ENCODE measurements around the gene VSIG8. TPM values are rescaled to one million over a fixed set of nuclear protein-coding genes. Genes with fewer than 3 reads are reported as not detected.

The VSIG8 gene
- total RNA-seq, 6 experiments from 2014 or later: not detected

DNA sequence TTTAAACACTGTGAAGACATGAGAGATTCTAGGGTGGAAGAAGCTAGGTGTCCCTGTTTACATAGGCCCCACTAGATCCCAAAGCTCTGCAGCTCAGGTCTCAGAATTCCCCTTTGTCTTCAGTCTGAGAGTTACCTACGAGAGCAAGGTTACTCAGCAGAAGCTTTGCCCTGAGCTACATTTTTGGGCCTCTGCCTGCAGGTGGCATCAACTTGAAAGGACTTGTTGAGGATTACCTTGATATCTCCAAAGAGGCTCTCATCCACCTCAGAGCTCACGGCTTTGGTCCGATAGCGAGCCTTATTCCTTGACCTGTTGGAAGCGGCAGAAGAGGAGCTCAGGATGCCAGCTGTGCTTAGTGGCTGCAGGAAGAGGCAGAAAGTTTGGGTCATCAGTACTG is 30.5 kb upstream of the VSIG8 start:
- H3K4me3 ChIP-seq: no peak overlapping the region
- H3K4me1 ChIP-seq: no peaks in the 10 kb centered on the region
- no peak overlapping the region for H3K27ac ChIP-seq
- DNase-seq (no peak), ATAC-seq (peak in 2 of 4 donors; percentile 7 to 28)
- 67% methylated on average over 5 of the region's 5 CpGs for WGBS (ENCODE audit: insufficient coverage, low coverage, low lambda C conversion rate, missing lambda C conversion rate)
- H3K27me3 ChIP-seq: no peaks in the 10 kb centered on the region
- no peaks in the 10 kb centered on the region for H3K9me3 ChIP-seq
- TF ChIP-seq CTCF (IDR thresholded peaks at IDR 0.05) (peak; percentile 14 to 31 (median 22)), POLR2A (IDR thresholded peaks at IDR 0.05) (no peak)
- no peaks in the 10 kb centered on the region for H3K36me3 ChIP-seq
- intact Hi-C loops (cut with DNase I): loop anchor here (5.0 to 10.0 kb wide), 3 partner anchors 96 to 728 kb away; no protein-coding TSS in a partner anchor

DNA sequence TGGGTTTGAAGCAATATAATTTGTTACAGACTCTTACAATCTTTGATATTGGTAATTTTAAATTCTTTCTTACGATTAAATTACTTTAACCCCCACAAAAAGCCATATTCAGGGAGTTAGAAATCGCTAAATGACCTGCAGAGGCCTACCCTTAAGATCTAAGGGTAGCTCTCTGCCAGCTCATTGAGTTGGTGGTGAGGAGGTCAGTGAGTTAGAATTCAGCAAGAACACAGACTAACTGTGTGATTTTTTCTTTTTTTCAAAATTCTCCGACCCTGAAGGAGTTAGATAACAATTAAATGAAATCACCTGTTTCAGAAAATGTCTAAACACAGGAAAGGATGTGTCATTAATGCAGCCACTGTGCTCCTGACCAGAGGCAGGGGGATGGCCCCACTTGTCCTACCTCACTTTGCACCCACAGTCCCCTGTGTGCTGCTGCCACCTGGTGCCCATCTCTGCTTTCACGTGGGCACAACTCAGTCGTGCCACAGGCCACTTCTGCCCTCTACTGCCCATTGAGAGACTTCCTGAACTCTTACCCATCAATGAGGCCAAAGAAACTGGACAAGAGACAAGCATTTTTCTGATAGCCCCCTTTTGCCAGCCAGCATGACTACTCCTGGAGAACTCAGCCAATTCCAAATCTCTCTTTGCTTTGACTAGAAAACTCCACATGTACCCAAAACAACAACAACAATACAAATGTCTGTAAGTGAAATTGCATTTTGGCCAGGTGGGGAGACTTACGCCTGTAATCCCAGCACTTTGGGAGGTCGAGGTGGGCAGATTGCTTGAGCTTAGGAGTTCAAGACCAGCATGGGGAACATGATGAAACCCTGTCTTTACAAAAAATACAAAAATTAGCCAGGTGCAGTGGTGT is 29.1 kb upstream of the VSIG8 start:
- H3K4me3 ChIP-seq: no peak overlapping the region
- no peaks in the 10 kb centered on the region for H3K9me3 ChIP-seq
- no peak for TF ChIP-seq POLR2A (IDR thresholded peaks at IDR 0.05)
- peak; percentile 97 to 100 (median 98) for TF ChIP-seq CTCF (IDR thresholded peaks at IDR 0.05)
- H3K27me3 ChIP-seq: no peaks in the 10 kb centered on the region
- ATAC-seq (peak; percentile 95 to 97 (median 96)), DNase-seq (peak; percentile 85 to 89 (median 86))
- no peak overlapping the region for H3K27ac ChIP-seq
- 35% methylated on average over 7 of the region's 7 CpGs for WGBS (ENCODE audit: insufficient coverage, low coverage, low lambda C conversion rate, missing lambda C conversion rate)
- H3K4me1 ChIP-seq: no peaks in the 10 kb centered on the region
- no peaks in the 10 kb centered on the region for H3K36me3 ChIP-seq
- intact Hi-C loops (cut with DNase I): loop anchor here (5.0 to 10.0 kb wide), 3 partner anchors 94 to 727 kb away; no protein-coding TSS in a partner anchor

- Histone ChIP-seq H3K27ac (peak overlapping the region in 2 of 3 donors; percentile 28 to 30), H3K4me1 (no peaks in the 10 kb centered on the region), H3K27me3 (no peaks in the 10 kb centered on the region), H3K36me3 (no peaks in the 10 kb centered on the region), H3K9me3 (no peaks in the 10 kb centered on the region), H3K4me3 (no peak overlapping the region)
- TF ChIP-seq POLR2A (IDR thresholded peaks at IDR 0.05) (no peak), CTCF (IDR thresholded peaks at IDR 0.05) (no peak)
- 49% methylated on average over 6 of the region's 8 CpGs for WGBS (ENCODE audit: insufficient coverage, low coverage, low lambda C conversion rate, missing lambda C conversion rate)
- intact Hi-C loops (cut with DNase I): loop anchor here (5.0 to 10.0 kb wide), 3 partner anchors 93 to 726 kb away; no protein-coding TSS in a partner anchor
- ATAC-seq (peak in 1 of 4 donors; percentile 6), DNase-seq (no peak)
Observed at GRCh38 chr1:159890390-159890789, 27.9 kb upstream of the VSIG8 start.

DNA sequence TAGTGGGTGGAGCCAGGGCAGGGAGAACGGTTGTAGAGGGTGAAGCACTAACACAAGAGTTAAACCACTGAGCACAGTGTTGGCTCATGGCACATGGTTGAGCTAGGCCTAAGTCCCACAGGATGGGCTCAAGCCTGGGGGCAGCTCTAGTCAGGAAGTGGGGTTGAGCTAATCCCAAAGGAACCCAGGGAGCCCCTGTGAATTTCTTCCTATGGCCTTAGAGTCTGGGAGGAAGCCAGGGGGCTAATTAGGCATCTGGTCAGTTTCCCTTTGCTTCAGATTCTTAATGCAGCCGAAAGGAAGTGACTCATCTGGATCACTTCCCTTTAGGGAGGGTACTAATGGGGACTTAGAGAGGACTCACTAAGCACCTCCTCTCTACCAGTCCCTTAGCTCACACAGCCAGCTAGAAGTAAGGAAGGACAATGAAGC is 27.4 kb upstream of the VSIG8 start:
- intact Hi-C loops (cut with DNase I): loop anchor here (5.0 to 10.0 kb wide), 3 partner anchors 93 to 725 kb away; no protein-coding TSS in a partner anchor
- DNase-seq (no peak), ATAC-seq (peak; percentile 64 to 82 (median 81))
- 25% methylated on average over 2 of the region's 2 CpGs for WGBS (ENCODE audit: insufficient coverage, low coverage, low lambda C conversion rate, missing lambda C conversion rate)
- Histone ChIP-seq H3K36me3 (no peaks in the 10 kb centered on the region), H3K27me3 (no peaks in the 10 kb centered on the region), H3K27ac (peak overlapping the region; percentile 28 to 30 (median 30)), H3K4me1 (no peaks in the 10 kb centered on the region), H3K4me3 (no peak overlapping the region), H3K9me3 (no peaks in the 10 kb centered on the region)
- no peak for TF ChIP-seq CTCF (IDR thresholded peaks at IDR 0.05)
- no peak for TF ChIP-seq POLR2A (IDR thresholded peaks at IDR 0.05)
